Measurements from ENCODE around the gene USP21. TPM values are rescaled to one million over a fixed set of nuclear protein-coding genes. Genes with fewer than 3 reads are reported as not detected.

Gene USP21
- polyA plus RNA-seq, 1 donor from 2014 or later: 20.2 TPM

GRCh38 chr1:161193561-161194235 lies 34.4 kb downstream of the USP21 start (continued):
- TF ChIP-seq EZH2 (IDR thresholded peaks at IDR 0.05; ENCODE audit: borderline replicate concordance, insufficient read depth, low read length, poor library complexity, severe bottlenecking): no peak

GRCh38 chr1:161195171-161195570 lies 35.9 kb downstream of the USP21 start:
- H3K27me3 ChIP-seq (ENCODE audit: insufficient read depth, low read depth, low read length): no peaks in the 10 kb centered on the region
- no peaks in the 10 kb centered on the region for H3F3A ChIP-seq (ENCODE audit: insufficient read depth, low read length, poor library complexity, severe bottlenecking)
- no peaks in the 10 kb centered on the region for H3K79me2 ChIP-seq (replicated peaks; ENCODE audit: insufficient read depth, low read length)
- H3K9ac ChIP-seq (ENCODE audit: low read length): no peak overlapping the region
- H3K27ac ChIP-seq (ENCODE audit: low read length): no peak overlapping the region
- TF ChIP-seq EZH2 (IDR thresholded peaks at IDR 0.05; ENCODE audit: borderline replicate concordance, insufficient read depth, low read length, poor library complexity, severe bottlenecking) (no peak), RAD21 (conservative IDR thresholded peaks at IDR 0.05) (no peak), EP300 (conservative IDR thresholded peaks at IDR 0.05; ENCODE audit: poor library complexity, severe bottlenecking) (no peak), SMC3 (conservative IDR thresholded peaks at IDR 0.05; ENCODE audit: poor library complexity) (no peak), REST (IDR thresholded peaks at IDR 0.05; ENCODE audit: borderline replicate concordance) (no peak), POLR2AphosphoS5 (IDR thresholded peaks at IDR 0.05) (no peak), MXI1 (conservative IDR thresholded peaks at IDR 0.05; ENCODE audit: poor library complexity, severe bottlenecking) (no peak), TAF1 (IDR thresholded peaks at IDR 0.05; ENCODE audit: low read depth) (no peak)
- TF ChIP-seq, protein P1, sequence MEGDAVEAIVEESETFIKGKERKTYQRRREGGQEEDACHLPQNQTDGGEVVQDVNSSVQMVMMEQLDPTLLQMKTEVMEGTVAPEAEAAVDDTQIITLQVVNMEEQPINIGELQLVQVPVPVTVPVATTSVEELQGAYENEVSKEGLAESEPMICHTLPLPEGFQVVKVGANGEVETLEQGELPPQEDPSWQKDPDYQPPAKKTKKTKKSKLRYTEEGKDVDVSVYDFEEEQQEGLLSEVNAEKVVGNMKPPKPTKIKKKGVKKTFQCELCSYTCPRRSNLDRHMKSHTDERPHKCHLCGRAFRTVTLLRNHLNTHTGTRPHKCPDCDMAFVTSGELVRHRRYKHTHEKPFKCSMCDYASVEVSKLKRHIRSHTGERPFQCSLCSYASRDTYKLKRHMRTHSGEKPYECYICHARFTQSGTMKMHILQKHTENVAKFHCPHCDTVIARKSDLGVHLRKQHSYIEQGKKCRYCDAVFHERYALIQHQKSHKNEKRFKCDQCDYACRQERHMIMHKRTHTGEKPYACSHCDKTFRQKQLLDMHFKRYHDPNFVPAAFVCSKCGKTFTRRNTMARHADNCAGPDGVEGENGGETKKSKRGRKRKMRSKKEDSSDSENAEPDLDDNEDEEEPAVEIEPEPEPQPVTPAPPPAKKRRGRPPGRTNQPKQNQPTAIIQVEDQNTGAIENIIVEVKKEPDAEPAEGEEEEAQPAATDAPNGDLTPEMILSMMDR (IDR thresholded peaks at IDR 0.05; ENCODE audit: poor library complexity, severe bottlenecking): no peak
- no peaks in the 10 kb centered on the region for H3K9me3 ChIP-seq (ENCODE audit: low read length)
- no peaks in the 10 kb centered on the region for H3K36me3 ChIP-seq (ENCODE audit: insufficient read depth, low read length)
- no peak overlapping the region for H2AFZ ChIP-seq (ENCODE audit: low read depth, low read length)
- H4K20me1 ChIP-seq (ENCODE audit: insufficient read depth): no peaks in the 10 kb centered on the region
- no peaks in the 10 kb centered on the region for H3K9me2 ChIP-seq (ENCODE audit: insufficient read depth, low read length)
- no peak overlapping the region for H3K4me2 ChIP-seq (ENCODE audit: low read length)
- no peak overlapping the region for H3K4me3 ChIP-seq (ENCODE audit: low read length)

- H3K9me2 ChIP-seq (ENCODE audit: insufficient read depth, low read length): no peaks in the 10 kb centered on the region
- H3K27me3 ChIP-seq (ENCODE audit: insufficient read depth, low read depth, low read length): no peaks in the 10 kb centered on the region
- no peaks in the 10 kb centered on the region for H3F3A ChIP-seq (ENCODE audit: insufficient read depth, low read length, poor library complexity, severe bottlenecking)
- H3K27ac ChIP-seq (ENCODE audit: low read length): no peak overlapping the region
- no peak overlapping the region for H3K9ac ChIP-seq (ENCODE audit: low read length)
- no peak for TF ChIP-seq MXI1 (conservative IDR thresholded peaks at IDR 0.05; ENCODE audit: poor library complexity, severe bottlenecking)
- no peak for TF ChIP-seq REST (IDR thresholded peaks at IDR 0.05; ENCODE audit: borderline replicate concordance)
- no peak for TF ChIP-seq EZH2 (IDR thresholded peaks at IDR 0.05; ENCODE audit: borderline replicate concordance, insufficient read depth, low read length, poor library complexity, severe bottlenecking)
- no peak for TF ChIP-seq SMC3 (conservative IDR thresholded peaks at IDR 0.05; ENCODE audit: poor library complexity)
- no peak for TF ChIP-seq TAF1 (IDR thresholded peaks at IDR 0.05; ENCODE audit: low read depth)
- TF ChIP-seq, protein P1 (IDR thresholded peaks at IDR 0.05; ENCODE audit: poor library complexity, severe bottlenecking): no peak
- no peak for TF ChIP-seq RAD21 (conservative IDR thresholded peaks at IDR 0.05)
- no peak for TF ChIP-seq POLR2AphosphoS5 (IDR thresholded peaks at IDR 0.05)
- TF ChIP-seq EP300 (conservative IDR thresholded peaks at IDR 0.05; ENCODE audit: poor library complexity, severe bottlenecking): no peak
- H3K79me2 ChIP-seq (replicated peaks; ENCODE audit: insufficient read depth, low read length): no peaks in the 10 kb centered on the region
- no peak overlapping the region for H3K4me3 ChIP-seq (ENCODE audit: low read length)
- no peak overlapping the region for H3K4me2 ChIP-seq (ENCODE audit: low read length)
- H2AFZ ChIP-seq (ENCODE audit: low read depth, low read length): no peak overlapping the region
- H4K20me1 ChIP-seq (ENCODE audit: insufficient read depth): no peaks in the 10 kb centered on the region
- H3K9me3 ChIP-seq (ENCODE audit: low read length): no peaks in the 10 kb centered on the region
- H3K36me3 ChIP-seq (ENCODE audit: insufficient read depth, low read length): no peaks in the 10 kb centered on the region
Observed at GRCh38 chr1:161196111-161196510, 36.8 kb downstream of the USP21 start.

All from neural cell (in vitro differentiated cells).